GM12878 (cell line): ENCODE results near the gene LAMP5. TPM values are rescaled to one million over a fixed set of nuclear protein-coding genes. Genes with fewer than 3 reads are reported as not detected.

Experiments
- ATAC-seq: fragments of 200-7000 bp; cut with Tn5 transposase; 3 replicates; pipeline ENCODE4 v1.9.1; 2020; ENCODE audit warnings: mild to moderate bottlenecking, moderate library complexity
- BruUV-seq: library from RNA; stranded (reverse); fragments of 400-500 nt; replicated peaks from 2 replicates; lab custom pipeline; 2021; lab: Mats Ljungman, UMichigan
- CTCF ChIA-PET: fragments of 300-600 bp; sonication (Branson Sonifier 250); formaldehyde crosslinking; extraction: SDS; loops from one replicate; lab custom pipeline; 2021; ENCODE audit warnings: inconsistent platforms; lab: Yijun Ruan, JAX
- POLR2A ChIA-PET: fragments of 350-600 bp; formaldehyde crosslinking; extraction: SDS; loops from one replicate; lab custom pipeline; 2021; ENCODE audit warnings: inconsistent platforms; lab: Charles Lee
- RAD21 ChIA-PET: fragments of 300-600 bp; sonication (Branson Sonifier 250); formaldehyde crosslinking; loops from one replicate; lab custom pipeline; 2023; ENCODE audit warnings: antibody characterized with exemption; ENCODE audit not compliant: unreplicated experiment; lab: Charles Lee
- SMC1A ChIA-PET: fragments of 300-600 bp; sonication (Branson Sonifier 250); formaldehyde crosslinking; loops from one replicate; lab custom pipeline; 2023; ENCODE audit not compliant: unreplicated experiment, uncharacterized antibody; lab: Charles Lee
- DNase-seq: peaks from one replicate; pipeline ENCODE4 v3.0.0-alpha.2; 2011; ENCODE audit warnings: low read depth, low spot score
- FAIRE-seq: peaks from 3 replicates; lab custom pipeline; 2011; peaks lifted over from hg19 to GRCh38; lab: Jason Lieb, UNC
- H2AFZ ChIP-seq: 2 replicates; pipeline ENCODE4 v1.6.0; 2011; ENCODE audit warnings: low read depth, low read length, control low read depth; ENCODE audit not compliant: control insufficient read depth
- H3K27ac ChIP-seq: 2 replicates; pipeline ENCODE4 v1.5.1; 2011; ENCODE audit warnings: control low read depth; ENCODE audit not compliant: control insufficient read depth, insufficient read depth
- H3K27me3 ChIP-seq, 2 experiments: replicated peaks in 1 of 2; 2 replicates each; pipeline versions ENCODE4 v1.6.0 to v1.6.1; 2011; ENCODE audit warnings: low read length in 1 of 2; ENCODE audit not compliant: control insufficient read depth in 2 of 2, insufficient read depth in 2 of 2
- H3K36me3 ChIP-seq, 2 experiments: 2 replicates each; pipeline ENCODE4 v1.5.1; 2011; ENCODE audit warnings: low read length in 1 of 2; ENCODE audit not compliant: control insufficient read depth in 2 of 2, insufficient read depth in 2 of 2
- H3K4me1 ChIP-seq: 2 replicates; pipeline ENCODE4 v1.6.1; 2011; ENCODE audit warnings: mild to moderate bottlenecking, low read length, moderate library complexity, mixed read lengths; ENCODE audit not compliant: control insufficient read depth, insufficient read depth
- H3K4me2 ChIP-seq: 2 replicates; pipeline ENCODE4 v1.6.0; 2011; ENCODE audit warnings: control low read depth; ENCODE audit not compliant: control insufficient read depth, insufficient read depth
- H3K4me3 ChIP-seq: fragments of 200-600 bp; sonication (generic); 2 replicates; pipeline ENCODE4 v1.5.1; 2016
- H3K79me2 ChIP-seq: 2 replicates; pipeline ENCODE4 v1.6.0; 2011; ENCODE audit warnings: low read length; ENCODE audit not compliant: control insufficient read depth, insufficient read depth
- H3K9ac ChIP-seq: 2 replicates; pipeline ENCODE4 v1.8.0; 2011; ENCODE audit warnings: low read length, control low read depth, mixed read lengths; ENCODE audit not compliant: control insufficient read depth, insufficient read depth
- H3K9me3 ChIP-seq: replicated peaks from 3 replicates; pipeline ENCODE4 v1.5.1; 2011; ENCODE audit warnings: mild to moderate bottlenecking, low read length; ENCODE audit not compliant: control insufficient read depth, insufficient read depth
- H4K20me1 ChIP-seq: 2 replicates; pipeline ENCODE4 v1.6.0; 2011; ENCODE audit not compliant: control insufficient read depth, insufficient read depth
- CHD1 ChIP-seq: IDR thresholded peaks from 2 replicates; pipeline ENCODE4 v1.6.1; 2012; ENCODE audit warnings: low read depth, low read length, improper control_type of control experiment
- CHD2 ChIP-seq: IDR thresholded peaks from 2 replicates; pipeline ENCODE4 v1.6.1; 2011; ENCODE audit warnings: low read depth, low read length, improper control_type of control experiment, borderline replicate concordance
- FOXM1 ChIP-seq: IDR thresholded peaks from 2 replicates; pipeline ENCODE4 v1.6.1; 2012; ENCODE audit warnings: low read depth, mild to moderate bottlenecking, inconsistent platforms, low read length, moderate library complexity
- GABPA ChIP-seq: IDR thresholded peaks from 2 replicates; pipeline ENCODE4 v1.6.1; 2014; ENCODE audit warnings: antibody characterized with exemption, low read depth, mild to moderate bottlenecking, inconsistent platforms
- JUNB ChIP-seq: IDR thresholded peaks from 2 replicates; pipeline ENCODE4 v1.6.1; 2016; ENCODE audit warnings: antibody characterized with exemption, mild to moderate bottlenecking
- KLF5 ChIP-seq: fragments of 450-650 bp; IDR thresholded peaks from 2 replicates; pipeline ENCODE4 v1.6.1; 2014; ENCODE audit warnings: mild to moderate bottlenecking; ENCODE audit not compliant: partially characterized antibody
- MEF2B ChIP-seq: fragments of 450-650 bp; IDR thresholded peaks from 2 replicates; pipeline ENCODE4 v1.6.1; 2018; ENCODE audit warnings: mild to moderate bottlenecking, moderate library complexity; ENCODE audit not compliant: partially characterized antibody, poor library complexity, severe bottlenecking
- NFYB ChIP-seq: IDR thresholded peaks from 2 replicates; pipeline ENCODE4 v1.6.1; 2011; ENCODE audit warnings: low read depth, mild to moderate bottlenecking, low read length, improper control_type of control experiment, moderate library complexity; ENCODE audit not compliant: insufficient read depth
- PKNOX1 ChIP-seq: fragments of 450-650 bp; IDR thresholded peaks from 2 replicates; pipeline ENCODE4 v1.6.1; 2016; ENCODE audit warnings: mild to moderate bottlenecking
- PML ChIP-seq: IDR thresholded peaks from 2 replicates; pipeline ENCODE4 v1.6.1; 2012; ENCODE audit warnings: low read length, inconsistent platforms
- RAD51 ChIP-seq: fragments of 450-650 bp; IDR thresholded peaks from 2 replicates; pipeline ENCODE4 v1.6.1; 2016; ENCODE audit warnings: moderate library complexity, mild to moderate bottlenecking, inconsistent platforms
- RBBP5 ChIP-seq: fragments of 200-600 bp; sonication (generic); conservative IDR thresholded peaks from 2 replicates; pipeline ENCODE4 v1.6.1; 2016
- SMC3 ChIP-seq: IDR thresholded peaks from 2 replicates; pipeline ENCODE4 v1.6.1; 2011; ENCODE audit warnings: low read length, improper control_type of control experiment, borderline replicate concordance
- STAT3 ChIP-seq: IDR thresholded peaks from 2 replicates; pipeline ENCODE4 v1.6.1; 2011; ENCODE audit warnings: low read depth, low read length, improper control_type of control experiment
- TARDBP ChIP-seq: IDR thresholded peaks from 2 replicates; pipeline ENCODE4 v1.6.1; 2016; ENCODE audit warnings: borderline replicate concordance
- WGBS: methylation state at CpG from one replicate; pipeline ENCODE4 v1.1.6; 2016; ENCODE audit warnings: low lambda C conversion rate; ENCODE audit not compliant: insufficient replicate concordance, insufficient coverage; ENCODE audit errors: missing lambda C conversion rate; 5-methylcytosine and 5-hydroxymethylcytosine counted together
- in situ Hi-C: fragments of 300-500 bp; cut with MboI; formaldehyde crosslinking; loops from 9 replicates; pipeline ENCODE4 v1.14.3; 2018; ENCODE audit warnings: mixed read lengths
- intact Hi-C: fragments of 100-400 bp; cut with micrococcal nuclease; formaldehyde crosslinking; loops from one replicate; pipeline ENCODE4 v1.14.2; 2022; ENCODE audit not compliant: unreplicated experiment
- polyA plus RNA-seq, 11 experiments: library from polyadenylated mRNA; depleted of rRNA in 4 of 11; unstranded in 6 of 11; stranded (reverse) in 5 of 11; fragments of >200 nt; fragmentation: Nextera tagmentation in 4 of 11; fragmentation: Illumina TruSeq in 1 of 11; extraction: Ambion mirVana in 4 of 11; extraction: Trizol in 1 of 11; gene quantifications; 1 replicate in 1 of 11; 2 replicates in 10 of 11; pipeline versions ENCODE4 v1.2.1 to v1.2.3, GENCODE V29; 2011 to 2016; ENCODE audit warnings: inconsistent platforms in 2 of 11, missing spikeins in 2 of 11, low read depth in 1 of 11
- total RNA-seq, 4 experiments: library from RNA; depleted of rRNA in 3 of 4; stranded (reverse); fragments of >200 nt in 3 of 4; fragmentation: Illumina TruSeq in 1 of 4; extraction: Trizol in 1 of 4; gene quantifications; 2 replicates each; pipeline versions ENCODE4 v1.2.1 to v1.2.3, GENCODE V29; 2013 to 2021
- TF ChIP-seq, protein P1 (sequence below): IDR thresholded peaks from 2 replicates; pipeline ENCODE4 v1.6.1; 2012; ENCODE audit warnings: low read length, inconsistent platforms

Gene LAMP5
- total and polyA plus RNA-seq, 10 of the 15 experiments (the other 5 are each of a cell fraction or from before 2014, with no cell fraction given) = 0.10 to 0.56 (median 0.49) TPM; not detected in 1

DNA sequence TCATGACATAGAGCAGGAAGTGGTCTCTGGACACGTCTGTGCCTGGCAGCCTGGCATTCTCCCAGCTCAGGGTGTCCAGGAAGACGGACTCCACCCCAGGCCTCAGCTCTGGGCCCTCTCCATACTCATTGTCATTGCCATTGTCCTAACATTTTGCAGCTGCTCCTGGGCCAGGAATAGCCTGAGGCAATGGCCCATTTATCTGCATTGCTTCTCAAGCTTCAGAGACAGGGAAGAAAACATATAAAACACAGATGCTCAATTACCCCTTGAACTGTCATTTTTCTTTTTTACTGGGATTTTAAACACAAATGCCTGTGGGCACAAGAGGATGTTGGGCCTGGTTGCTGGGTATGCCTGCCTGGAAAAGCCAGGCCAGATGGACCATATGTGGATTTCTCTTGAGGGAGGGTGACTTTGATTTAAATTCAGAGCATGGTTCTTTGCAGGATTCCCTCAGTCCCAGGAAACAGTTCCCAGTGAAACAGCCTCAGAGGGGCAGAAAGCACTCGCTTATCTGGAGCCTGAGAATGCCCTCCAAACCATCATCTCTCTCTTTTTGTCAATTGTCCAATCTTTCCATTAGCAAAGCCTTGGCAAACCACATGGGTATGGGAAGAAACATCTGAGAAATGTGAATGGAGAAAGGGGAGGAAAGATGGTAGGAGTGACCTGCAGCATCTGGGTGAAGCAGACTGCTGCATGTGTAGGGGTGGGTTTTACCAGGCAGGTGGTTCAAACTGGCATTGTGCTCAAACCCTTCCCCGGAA, 17.9 kb downstream of the LAMP5 start (continued):
- TF ChIP-seq TARDBP (no peak), GABPA (no peak)
- TF ChIP-seq, all 136 proteins: peak for 0

GRCh38 chr20:9534025-9534424, 19.6 kb downstream of the LAMP5 start:
- Histone ChIP-seq H4K20me1 (no peaks in the 10 kb centered on the region), H2AFZ (no peak overlapping the region), H3K9me3 (no peaks in the 10 kb centered on the region), H3K4me1 (no peaks in the 10 kb centered on the region), H3K4me2 (no peak overlapping the region), H3K27ac (no peak overlapping the region), H3K9ac (no peak overlapping the region), H3K36me3 (no peaks in the 10 kb centered on the region), H3K27me3 (no peaks in the 10 kb centered on the region; a peak in 1 of 4 replicates), H3K4me3 (no peak overlapping the region), H3K79me2 (no peaks in the 10 kb centered on the region)
- in situ Hi-C loops = no loop called here
- RAD21 ChIA-PET = no interaction called here
- CTCF ChIA-PET = no interaction called here
- TF ChIP-seq CHD2 (no peak), MEF2B (no peak), PML (no peak), PKNOX1 (no peak), KLF5 (no peak), STAT3 (no peak), NFYB (no peak), FOXM1 (no peak), SMC3 (no peak), RBBP5 (no peak), JUNB (no peak), RAD51 (no peak), CHD1 (no peak)
- TF ChIP-seq, protein P1, sequence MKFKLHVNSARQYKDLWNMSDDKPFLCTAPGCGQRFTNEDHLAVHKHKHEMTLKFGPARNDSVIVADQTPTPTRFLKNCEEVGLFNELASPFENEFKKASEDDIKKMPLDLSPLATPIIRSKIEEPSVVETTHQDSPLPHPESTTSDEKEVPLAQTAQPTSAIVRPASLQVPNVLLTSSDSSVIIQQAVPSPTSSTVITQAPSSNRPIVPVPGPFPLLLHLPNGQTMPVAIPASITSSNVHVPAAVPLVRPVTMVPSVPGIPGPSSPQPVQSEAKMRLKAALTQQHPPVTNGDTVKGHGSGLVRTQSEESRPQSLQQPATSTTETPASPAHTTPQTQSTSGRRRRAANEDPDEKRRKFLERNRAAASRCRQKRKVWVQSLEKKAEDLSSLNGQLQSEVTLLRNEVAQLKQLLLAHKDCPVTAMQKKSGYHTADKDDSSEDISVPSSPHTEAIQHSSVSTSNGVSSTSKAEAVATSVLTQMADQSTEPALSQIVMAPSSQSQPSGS = no peak
- SMC1A ChIA-PET = no interaction called here
- POLR2A ChIA-PET = no interaction called here
- no TSS peak for BruUV-seq
- DNase-seq (no peak), FAIRE-seq (no peak), ATAC-seq (no peak)
- WGBS = 50% methylated on average over 5 of the region's 5 CpGs
- intact Hi-C loops = no loop called here
